ENCODE measurements around the gene MED16. TPM values are rescaled to one million over a fixed set of nuclear protein-coding genes. Genes with fewer than 3 reads are reported as not detected.

The MED16 gene
- total RNA-seq, 1 donor from 2014 or later = 41.4 TPM

DNA sequence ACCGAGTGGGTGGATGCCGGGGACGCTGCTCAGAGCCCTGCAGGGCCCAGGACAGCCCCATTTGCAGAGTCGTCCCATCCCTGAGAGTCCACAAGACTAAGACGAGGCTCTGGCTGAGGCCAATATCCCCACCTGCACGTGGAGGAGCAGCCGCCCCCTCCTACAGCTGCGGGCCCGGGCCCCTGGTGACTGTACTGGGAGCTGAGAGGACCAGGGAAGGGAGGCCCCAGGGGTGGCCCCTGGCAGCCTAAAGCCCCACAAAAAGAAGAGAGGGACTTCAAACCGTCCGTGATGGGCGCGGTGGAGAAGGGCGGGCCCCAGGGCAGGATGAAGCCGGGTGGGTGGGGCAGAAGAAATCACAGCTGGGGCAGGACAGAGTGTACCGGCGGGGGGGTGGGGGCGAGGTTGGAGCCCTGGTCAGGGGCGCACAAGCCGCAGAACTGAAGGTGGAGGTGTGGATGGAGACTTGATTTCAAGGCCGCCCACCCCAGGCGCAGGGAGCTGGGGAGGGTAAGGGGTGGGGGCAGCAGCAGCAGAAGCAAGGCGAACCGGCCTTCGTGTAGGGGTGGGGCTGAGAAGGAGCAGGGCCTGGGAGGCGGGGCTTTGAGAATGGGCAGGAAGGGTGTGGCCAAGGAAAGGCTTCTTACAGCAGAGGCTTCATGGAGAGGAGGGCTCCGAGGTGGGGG, 20.6 kb downstream of the MED16 start:
- H3K4me1 ChIP-seq (ENCODE audit: insufficient read depth, low read length) = peaks cover 19% of the 10 kb centered on the region
- no peak overlapping the region for H3K27ac ChIP-seq (ENCODE audit: low read depth, low read length)
- H2AFZ ChIP-seq (ENCODE audit: low read depth, low read length) = no peak overlapping the region
- peaks cover 24% of the 10 kb centered on the region for H4K20me1 ChIP-seq (ENCODE audit: insufficient read depth, low read length)
- H3K79me2 ChIP-seq (ENCODE audit: insufficient read depth, low read length) = no peaks in the 10 kb centered on the region
- DNase-seq (ENCODE audit: low read depth) (peak; percentile 56), FAIRE-seq (no peak)
- peaks cover 11% of the 10 kb centered on the region for H3K36me3 Mint-ChIP-seq (ENCODE audit: low read depth, unreplicated experiment)
- no peak overlapping the region for H3K9ac ChIP-seq (ENCODE audit: low read length)
- no peak overlapping the region for H3K4me3 Mint-ChIP-seq (ENCODE audit: unreplicated experiment)
- H3K9me3 Mint-ChIP-seq (ENCODE audit: unreplicated experiment) = no peaks in the 10 kb centered on the region
- peaks cover 4% of the 10 kb centered on the region for H3K36me3 ChIP-seq (ENCODE audit: insufficient read depth, low read length)
- H3K27me3 ChIP-seq (ENCODE audit: insufficient read depth, low read length) = no peaks in the 10 kb centered on the region
- no peaks in the 10 kb centered on the region for H3K27me3 Mint-ChIP-seq (ENCODE audit: low read depth, unreplicated experiment)
- H3K27ac Mint-ChIP-seq (ENCODE audit: unreplicated experiment) = no peak overlapping the region
- TF ChIP-seq EZH2 (IDR thresholded peaks at IDR 0.05; ENCODE audit: insufficient read depth, low read length) = no peak
- TF ChIP-seq, protein P1, sequence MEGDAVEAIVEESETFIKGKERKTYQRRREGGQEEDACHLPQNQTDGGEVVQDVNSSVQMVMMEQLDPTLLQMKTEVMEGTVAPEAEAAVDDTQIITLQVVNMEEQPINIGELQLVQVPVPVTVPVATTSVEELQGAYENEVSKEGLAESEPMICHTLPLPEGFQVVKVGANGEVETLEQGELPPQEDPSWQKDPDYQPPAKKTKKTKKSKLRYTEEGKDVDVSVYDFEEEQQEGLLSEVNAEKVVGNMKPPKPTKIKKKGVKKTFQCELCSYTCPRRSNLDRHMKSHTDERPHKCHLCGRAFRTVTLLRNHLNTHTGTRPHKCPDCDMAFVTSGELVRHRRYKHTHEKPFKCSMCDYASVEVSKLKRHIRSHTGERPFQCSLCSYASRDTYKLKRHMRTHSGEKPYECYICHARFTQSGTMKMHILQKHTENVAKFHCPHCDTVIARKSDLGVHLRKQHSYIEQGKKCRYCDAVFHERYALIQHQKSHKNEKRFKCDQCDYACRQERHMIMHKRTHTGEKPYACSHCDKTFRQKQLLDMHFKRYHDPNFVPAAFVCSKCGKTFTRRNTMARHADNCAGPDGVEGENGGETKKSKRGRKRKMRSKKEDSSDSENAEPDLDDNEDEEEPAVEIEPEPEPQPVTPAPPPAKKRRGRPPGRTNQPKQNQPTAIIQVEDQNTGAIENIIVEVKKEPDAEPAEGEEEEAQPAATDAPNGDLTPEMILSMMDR (IDR thresholded peaks at IDR 0.05; ENCODE audit: insufficient read depth, low read depth, low read length) = no peak
- no peaks in the 10 kb centered on the region for H3K9me3 ChIP-seq (ENCODE audit: insufficient read depth, low read depth, low read length)
- no peak overlapping the region for H3K4me2 ChIP-seq (ENCODE audit: low read length)
- no peak overlapping the region for H3K4me3 ChIP-seq (ENCODE audit: insufficient read depth, low read depth, low read length)
- peaks cover 2% of the 10 kb centered on the region for H3K4me1 Mint-ChIP-seq (ENCODE audit: low read depth, unreplicated experiment)

DNA sequence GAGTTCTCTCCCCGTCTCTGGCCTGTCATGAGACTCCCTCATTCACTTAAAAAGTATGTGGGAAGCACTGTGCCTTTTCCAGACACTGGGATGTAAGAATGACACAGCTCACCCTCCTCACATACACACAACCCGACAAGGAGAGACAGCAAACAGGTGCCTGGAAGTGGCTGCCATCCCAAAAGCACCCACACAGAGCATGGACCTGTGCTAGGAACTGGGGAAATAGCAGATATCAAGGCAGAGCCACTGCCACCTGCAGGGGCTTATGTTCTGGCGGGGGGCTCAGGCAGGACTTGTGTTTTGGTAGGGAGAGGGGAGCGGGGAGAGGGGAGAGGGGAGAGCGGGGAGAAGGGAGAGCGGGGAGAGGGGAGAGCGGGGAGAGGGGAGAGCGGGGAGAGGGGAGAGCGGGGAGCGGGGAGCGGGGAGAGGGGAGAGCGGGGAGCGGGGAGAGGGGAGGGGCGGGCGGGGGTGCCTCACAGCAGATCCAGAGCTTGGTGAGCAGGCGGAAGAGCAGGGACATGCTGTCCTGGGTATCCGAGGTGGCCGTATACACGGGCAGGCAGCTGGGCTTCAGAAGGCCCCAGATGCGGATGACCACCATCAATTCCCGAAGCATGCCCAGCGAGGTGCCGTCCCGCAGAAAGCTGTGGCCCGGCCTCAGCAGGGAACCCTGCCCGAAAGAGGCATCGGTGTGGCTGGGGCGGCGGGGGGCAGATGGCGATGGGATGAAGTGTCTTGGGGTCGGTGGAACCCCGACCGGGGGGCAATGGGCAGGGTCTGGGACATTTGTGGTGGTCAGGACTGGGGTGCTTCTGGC, 21.3 kb downstream of the MED16 start:
- Histone ChIP-seq H4K20me1 (ENCODE audit: insufficient read depth, low read length) (peaks cover 24% of the 10 kb centered on the region), H3K4me2 (ENCODE audit: low read length) (no peak overlapping the region), H3K9me3 (ENCODE audit: insufficient read depth, low read depth, low read length) (no peaks in the 10 kb centered on the region), H3K4me1 (ENCODE audit: insufficient read depth, low read length) (peaks cover 19% of the 10 kb centered on the region), H3K36me3 (ENCODE audit: insufficient read depth, low read length) (peaks cover 4% of the 10 kb centered on the region), H3K4me3 (ENCODE audit: insufficient read depth, low read depth, low read length) (no peak overlapping the region), H3K27ac (ENCODE audit: low read depth, low read length) (no peak overlapping the region), H2AFZ (ENCODE audit: low read depth, low read length) (no peak overlapping the region), H3K9ac (ENCODE audit: low read length) (no peak overlapping the region), H3K27me3 (ENCODE audit: insufficient read depth, low read length) (no peaks in the 10 kb centered on the region), H3K79me2 (ENCODE audit: insufficient read depth, low read length) (no peaks in the 10 kb centered on the region)
- DNase-seq (ENCODE audit: low read depth) = peak; percentile 34
- H3K4me3 Mint-ChIP-seq (ENCODE audit: unreplicated experiment) = no peak overlapping the region
- no peaks in the 10 kb centered on the region for H3K27me3 Mint-ChIP-seq (ENCODE audit: low read depth, unreplicated experiment)
- no peak overlapping the region for H3K27ac Mint-ChIP-seq (ENCODE audit: unreplicated experiment)
- H3K4me1 Mint-ChIP-seq (ENCODE audit: low read depth, unreplicated experiment) = peaks cover 2% of the 10 kb centered on the region
- no peaks in the 10 kb centered on the region for H3K9me3 Mint-ChIP-seq (ENCODE audit: unreplicated experiment)
- H3K36me3 Mint-ChIP-seq (ENCODE audit: low read depth, unreplicated experiment) = peaks cover 11% of the 10 kb centered on the region
- no peak for TF ChIP-seq EZH2 (IDR thresholded peaks at IDR 0.05; ENCODE audit: insufficient read depth, low read length)
- TF ChIP-seq, protein P1 (IDR thresholded peaks at IDR 0.05; ENCODE audit: insufficient read depth, low read depth, low read length) = no peak
- no peak for FAIRE-seq

All from astrocyte (in vitro differentiated cells and primary cell).